HG03571 (cell line): Measurements from ENCODE around the gene ZNF705A.
"Not testable (repeated sequence)": the region's sequence is repeated elsewhere in the genome, so short reads cannot be mapped to it uniquely, and the experiment has no call there.

ENCODE experiments used
- ATAC-seq: cut with Tn5 transposase; IDR thresholded peaks from one replicate; pipeline ENCODE4 v1.9.1; 2021; ENCODE audit not compliant: unreplicated experiment

The ZNF705A gene

GRCh38 chr12:8156845-8157244 is at the start of gene ZNF705A:
TSS of gene ZNF705A (plus strand) at chr12:8157015. CDS start at chr12:8172626, 15,611 bp downstream.
- no peak for ATAC-seq

DNA sequence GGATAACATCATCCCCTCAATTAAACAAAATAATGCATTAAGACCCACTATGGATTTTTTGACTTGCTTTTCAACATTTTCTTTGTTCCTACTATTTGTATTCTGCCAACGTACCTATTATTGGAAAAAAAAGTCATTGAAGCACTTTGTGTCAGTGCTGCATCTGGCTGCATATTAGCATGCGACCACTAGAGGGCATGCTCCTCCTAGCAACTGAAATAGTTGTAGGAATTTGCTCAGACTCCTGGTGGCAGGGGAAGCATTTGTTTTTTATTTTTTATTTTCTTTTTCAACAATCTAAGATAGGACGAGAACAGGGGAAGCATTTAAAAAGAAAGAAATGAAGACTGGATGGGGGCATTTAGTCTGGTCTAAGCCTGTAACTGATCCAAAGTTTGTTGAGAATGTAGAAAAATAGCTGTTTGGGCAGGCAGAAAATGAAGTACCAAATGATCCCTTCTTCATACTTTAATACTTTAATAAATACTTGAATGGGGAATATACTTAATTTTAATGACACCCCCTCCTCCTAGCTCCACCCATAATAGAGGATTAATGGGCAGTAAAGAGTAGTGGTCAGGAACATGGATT is 47.9 kb upstream of the ZNF705A start:
- peak; percentile 57 for ATAC-seq

GRCh38 chr12:8113117-8113516 is 43.7 kb upstream of the ZNF705A start:
- ATAC-seq, result not testable (repeated sequence)

GRCh38 chr12:8120072-8120713 is 36.6 kb upstream of the ZNF705A start:
- no peak for ATAC-seq

DNA sequence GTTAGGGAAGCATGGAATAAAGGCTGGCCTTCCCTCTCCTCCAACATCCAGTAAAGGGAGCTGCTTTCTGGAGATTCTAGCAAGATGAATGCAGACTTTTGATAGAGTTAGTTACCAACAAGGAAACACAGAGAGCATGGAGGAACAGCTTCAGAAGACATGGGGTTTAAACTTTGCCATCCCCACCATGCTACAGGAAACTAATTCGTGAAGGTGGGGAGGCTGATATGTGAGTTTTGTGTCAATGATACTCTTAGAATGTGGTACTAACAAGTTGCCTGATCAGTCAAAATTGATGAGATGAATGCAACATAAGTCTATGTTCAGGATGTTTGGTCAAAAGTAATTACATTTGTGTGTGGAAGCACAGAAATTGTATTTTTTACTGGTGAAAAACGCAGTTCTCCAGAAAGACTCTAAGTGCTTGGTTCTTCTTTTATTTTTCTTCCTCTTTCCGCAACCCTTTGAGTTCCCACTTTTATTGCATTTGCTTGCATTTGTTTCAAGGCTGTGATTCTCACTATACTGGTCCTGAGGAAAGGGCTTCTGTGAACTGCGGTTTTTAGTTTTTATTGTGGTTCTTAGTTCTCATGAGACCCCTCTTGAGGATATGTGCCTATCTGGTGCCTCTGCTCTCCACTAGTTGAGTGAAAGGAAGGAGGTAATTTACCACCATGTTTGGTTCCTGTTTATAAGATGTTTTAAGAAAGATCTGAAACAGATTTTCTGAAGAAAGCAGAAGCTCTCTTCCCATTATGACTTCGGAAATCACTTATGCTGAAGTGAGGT is 33.5 kb upstream of the ZNF705A start, which contains the start of gene CLEC4A:
Gene CLEC4A, plus strand, starts transcription at position 494 of the 789 bp plus-strand sequence. Its CDS starts 262 bp downstream, at position 756.
- ATAC-seq, result no peak

- ATAC-seq, result no peak
Observed at GRCh38 chr12:8127138-8127537, 29.7 kb upstream of the ZNF705A start.

DNA sequence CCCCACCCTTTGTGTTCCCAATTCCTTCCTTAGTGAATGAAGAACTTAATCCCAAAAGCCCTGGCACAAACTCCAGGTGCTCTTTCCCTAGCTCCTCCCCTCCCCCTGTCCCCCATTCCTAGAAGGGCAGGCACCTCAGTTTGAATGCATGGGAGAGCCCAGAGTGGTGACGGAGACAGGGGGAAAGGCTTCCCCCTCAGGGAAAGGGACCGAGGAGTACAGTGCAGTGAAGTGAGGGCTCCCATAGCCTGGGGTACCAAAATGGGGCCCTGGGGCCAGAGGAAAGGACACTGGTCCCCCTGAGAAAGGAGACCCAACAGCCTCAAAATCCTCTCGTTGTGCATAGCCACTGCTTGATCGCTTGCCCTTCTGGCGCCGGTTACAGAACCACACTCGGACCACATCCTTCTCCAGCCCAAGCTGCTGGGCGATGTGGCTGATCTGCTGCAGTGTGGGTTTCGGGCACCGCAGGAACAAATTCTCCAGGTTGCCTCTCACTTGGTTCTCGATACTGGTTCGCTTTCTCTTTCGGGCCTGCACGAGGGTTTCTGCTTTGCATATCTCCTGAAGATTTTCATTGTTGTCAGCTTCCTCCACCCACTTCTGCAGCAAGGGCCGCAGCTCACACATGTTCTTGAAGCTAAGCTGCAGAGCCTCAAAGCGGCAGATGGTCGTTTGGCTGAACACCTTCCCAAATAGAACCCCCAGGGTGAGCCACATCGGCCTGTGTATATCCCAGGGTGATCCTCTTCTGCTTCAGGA is 23.0 kb upstream of the ZNF705A start:
- ATAC-seq, result not testable (repeated sequence)

DNA sequence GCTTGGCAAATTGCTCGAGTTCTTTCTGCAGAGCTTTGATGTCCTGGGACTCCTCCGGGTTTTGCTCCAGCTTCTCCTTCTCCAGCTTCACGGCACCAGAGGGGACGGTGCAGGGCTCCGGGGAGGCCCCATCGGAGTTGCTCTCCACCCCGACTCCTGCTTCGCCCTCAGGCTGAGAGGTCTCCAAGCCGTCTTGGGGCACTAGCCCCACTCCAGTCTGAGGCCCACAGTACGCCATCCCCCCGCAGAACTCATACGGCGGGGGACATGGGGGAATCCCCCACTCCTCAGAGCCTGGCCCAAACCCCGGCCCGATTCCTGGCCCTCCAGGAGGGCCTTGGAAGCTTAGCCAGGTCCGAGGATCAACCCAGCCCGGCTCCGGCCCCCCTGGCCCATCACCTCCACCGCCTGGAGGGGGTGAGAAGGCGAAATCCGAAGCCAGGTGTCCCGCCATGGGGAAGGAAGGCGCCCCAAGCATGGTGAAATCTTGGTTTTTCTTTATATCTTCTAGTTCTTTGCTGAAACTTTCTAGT is 22.4 kb upstream of the ZNF705A start:
- ATAC-seq, result not testable (repeated sequence)

DNA sequence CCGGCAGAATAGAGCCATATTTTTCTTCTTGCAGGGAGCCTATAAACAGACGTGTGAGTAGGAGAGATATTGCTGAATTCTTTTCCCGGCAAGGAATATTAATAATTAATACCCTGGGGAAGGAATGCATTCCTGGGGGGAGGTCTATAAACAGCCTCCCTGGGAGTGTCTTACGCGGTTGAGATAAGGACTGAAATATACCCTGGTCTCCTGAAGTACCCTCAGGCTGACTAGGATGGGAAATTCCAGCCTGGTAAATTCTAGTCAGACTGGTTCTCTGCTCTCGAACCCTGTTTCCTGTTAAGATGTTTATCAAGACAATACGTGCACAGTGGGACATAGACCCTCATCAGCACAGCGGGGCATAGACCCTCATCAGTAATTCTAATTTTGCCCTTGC is 15.2 kb upstream of the ZNF705A start:
- not testable (repeated sequence) for ATAC-seq

DNA sequence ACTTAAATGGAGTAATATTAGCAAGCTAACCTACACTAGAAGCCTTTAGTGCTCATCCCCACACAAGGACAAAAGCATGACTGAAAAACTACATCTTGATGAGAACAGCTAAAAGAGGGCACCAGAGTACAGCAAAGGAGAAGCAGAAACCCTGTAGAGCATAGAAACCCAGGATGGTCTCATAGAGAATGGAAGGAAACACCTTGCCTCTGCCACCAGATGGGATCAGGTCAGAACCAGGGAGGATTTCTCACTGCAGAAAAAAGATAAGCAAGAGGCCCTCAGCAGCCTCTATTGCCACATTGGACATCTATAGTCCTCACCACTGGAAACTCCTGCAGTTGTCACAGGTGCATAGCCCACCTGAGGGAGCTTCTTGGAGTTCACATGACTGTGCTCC is 13.6 kb upstream of the ZNF705A start:
- no peak for ATAC-seq

DNA sequence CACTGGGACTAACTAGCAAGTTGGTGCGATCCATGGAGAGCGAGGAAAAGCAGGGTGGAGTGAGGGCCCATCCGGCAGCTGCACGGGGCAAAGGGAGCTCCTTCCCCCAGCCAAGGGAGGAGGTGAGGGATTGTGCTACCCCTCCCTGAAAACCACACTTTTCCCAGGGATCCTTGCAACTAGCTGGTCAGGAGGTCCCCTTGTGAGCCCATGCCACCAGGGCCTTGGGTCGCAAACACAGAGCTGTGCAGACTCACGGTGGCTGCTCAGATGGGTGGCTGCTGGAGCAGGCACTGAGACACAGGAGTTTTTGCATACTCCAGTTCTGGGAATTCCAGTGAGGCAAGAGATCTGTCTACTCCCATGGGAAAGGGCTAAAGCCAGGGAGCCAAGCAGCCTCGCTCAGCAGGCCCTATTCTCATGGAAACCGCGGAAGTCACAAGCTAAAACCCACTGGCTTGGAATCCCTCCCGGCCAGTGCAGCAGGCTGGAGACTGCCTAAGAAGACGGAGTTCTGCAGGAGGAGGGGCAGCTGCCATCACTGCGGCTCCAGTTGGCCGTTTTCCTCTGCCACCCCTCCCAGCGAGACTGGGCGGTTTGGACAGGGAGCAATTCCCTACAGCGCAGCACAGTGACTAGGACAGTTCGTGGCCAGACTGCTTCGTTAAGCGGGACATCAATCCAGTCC is 10.9 kb upstream of the ZNF705A start:
- no peak for ATAC-seq

- no peak for ATAC-seq
Observed at GRCh38 chr12:8146442-8146771, 10.4 kb upstream of the ZNF705A start.

DNA sequence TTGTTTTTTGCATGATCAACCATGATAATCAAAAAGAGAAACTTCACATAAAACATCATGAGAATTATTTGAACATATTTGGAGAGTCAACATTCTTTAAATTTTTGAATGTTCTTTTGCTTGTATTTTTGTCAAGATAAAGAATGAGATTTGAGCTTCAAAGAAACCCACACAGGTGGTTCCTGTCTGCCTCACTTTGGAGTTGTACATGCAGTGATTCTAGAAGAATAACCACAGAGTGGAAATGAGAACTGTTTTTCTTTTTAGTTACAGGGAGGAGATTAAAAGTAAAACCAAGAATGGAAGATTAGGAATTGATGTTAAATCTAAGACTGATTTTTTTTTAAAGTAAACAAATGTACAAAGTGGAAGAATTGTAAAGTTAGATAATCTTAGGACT is 2.3 kb upstream of the ZNF705A start:
- no peak for ATAC-seq

DNA sequence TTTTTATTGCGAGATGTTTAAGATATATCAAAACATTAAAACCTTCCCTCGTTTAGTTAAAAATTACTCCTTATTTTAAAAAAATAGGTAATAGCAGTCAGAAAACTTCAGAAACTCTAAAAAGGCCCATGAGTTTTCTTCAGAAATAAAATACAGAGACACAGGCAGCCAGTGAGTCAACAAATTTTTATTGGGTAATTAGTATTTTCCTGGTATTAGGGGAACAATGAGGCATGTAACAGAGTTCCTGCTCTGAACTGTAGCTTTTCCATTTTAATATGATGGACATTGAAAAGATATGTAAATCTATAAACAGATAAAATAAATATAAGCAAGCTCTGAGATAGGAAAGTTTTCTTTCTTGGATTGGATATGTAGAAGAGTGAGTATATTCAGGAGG is 399 bp upstream of the ZNF705A start:
- no peak for ATAC-seq

DNA sequence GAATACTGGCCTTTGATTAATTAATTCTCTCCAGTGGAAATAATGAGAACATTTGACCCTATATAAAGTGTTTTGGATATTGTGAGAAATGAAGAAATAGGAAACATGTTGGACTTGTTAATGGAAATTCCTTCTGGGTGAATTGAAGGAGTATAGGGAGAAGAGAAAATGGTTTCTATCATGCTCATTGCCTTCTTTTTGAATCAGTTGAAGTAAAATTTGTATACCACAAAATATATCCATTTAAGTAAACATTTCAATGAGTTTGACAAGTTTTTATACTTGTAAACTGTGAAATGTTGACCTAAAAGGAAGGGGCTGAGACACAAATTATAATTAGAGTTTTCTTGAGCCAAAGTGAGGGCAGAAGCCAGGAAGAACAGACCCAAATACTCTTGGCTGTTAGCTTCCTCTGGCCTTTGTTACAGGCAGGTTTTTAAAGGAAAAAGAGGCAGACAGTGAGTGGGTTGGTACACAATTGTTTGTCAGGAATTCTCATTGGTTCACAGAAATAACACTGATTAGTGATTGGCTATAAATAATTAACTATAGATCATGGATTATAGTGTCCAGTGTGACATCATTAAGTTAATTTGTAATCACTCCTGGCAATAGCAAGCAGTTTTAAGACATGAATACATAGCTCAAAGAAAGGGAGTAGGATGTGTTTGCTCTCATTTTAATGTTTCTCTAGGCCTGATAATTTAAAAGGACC is 826 bp downstream of the ZNF705A start:
- no peak for ATAC-seq

DNA sequence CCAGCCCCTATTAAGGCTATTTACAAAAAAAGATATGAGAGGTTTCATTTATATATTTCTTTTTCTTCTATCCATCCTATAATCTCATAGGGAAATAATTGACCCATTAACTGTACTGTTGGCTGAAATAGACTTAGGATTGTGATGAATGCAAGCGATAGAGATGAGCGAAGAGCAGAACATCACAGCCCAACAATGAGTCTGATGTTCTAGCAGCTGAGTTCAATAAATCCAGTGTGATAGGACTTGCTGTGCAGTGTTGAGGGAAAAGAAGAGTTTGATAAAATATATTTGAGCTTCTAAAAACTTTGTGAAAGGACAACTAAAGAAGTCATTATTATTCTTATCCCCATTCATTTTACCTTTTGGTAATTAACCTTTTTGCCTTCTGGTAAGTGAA is 16.1 kb downstream of the ZNF705A start:
- ATAC-seq, result not testable (repeated sequence)

DNA sequence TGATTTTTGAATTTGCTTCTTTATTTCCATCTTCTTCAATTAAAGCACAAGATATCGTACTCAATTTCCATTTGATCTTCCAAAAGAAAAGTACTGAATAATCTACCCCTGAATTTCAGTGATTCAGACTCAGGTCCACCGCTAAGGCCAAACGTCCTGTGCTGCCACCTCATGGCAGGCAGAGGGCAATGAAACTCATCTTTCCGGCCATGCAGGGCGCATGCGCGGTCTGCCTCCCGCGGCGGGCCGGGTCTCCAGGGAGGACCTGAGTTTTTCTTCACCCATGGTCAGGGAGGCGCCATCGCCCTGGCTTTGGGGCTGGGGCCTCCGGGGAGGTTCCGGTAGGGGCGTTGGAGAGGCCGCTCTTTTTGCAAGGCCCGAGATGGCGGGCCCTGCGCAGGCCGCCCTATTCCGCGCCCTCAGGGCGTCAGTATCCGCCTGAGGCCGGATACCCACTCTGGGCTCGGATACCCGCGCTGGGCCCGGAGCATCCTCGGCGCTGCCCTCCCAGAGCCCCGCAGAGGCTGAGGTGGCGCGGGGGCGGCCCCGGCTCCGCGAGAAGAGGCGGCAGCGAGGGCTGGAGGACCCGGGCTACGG is 23.3 kb downstream of the ZNF705A start:
- ATAC-seq, result not testable (repeated sequence)

- ATAC-seq, result not testable (repeated sequence)
Observed at GRCh38 chr12:8181271-8181670, 24.5 kb downstream of the ZNF705A start.

- ATAC-seq, result not testable (repeated sequence)
Observed at GRCh38 chr12:8182923-8183322, 26.1 kb downstream of the ZNF705A start.
